ENCODE results near the gene MRPL2.
A peak's percentile ranks its signal among the peaks of the same experiment; 100 is the strongest.
"Not testable (repeated sequence)": the region's sequence is repeated elsewhere in the genome, so short reads cannot be mapped to it uniquely, and the experiment has no call there.

Gene MRPL2

DNA sequence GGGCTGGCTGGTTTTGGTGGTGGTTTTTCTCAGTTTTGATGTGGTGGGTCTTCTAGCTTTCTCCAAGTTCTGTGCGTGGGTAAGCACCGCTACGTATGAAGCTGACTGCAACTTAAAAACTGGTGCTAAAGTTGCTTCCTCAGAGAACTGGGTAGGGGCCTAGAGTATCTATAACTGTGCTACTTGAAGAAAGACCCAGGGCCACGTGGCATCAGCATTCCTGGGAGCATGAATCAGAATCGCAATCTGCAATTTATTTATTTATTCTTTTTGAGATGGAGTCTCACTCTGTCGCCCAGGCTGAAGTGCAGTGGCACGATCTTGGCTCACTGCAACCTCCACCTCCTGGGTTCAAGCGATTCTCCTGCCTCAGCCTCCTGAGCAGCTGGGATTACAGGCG lies 22.7 kb upstream of the MRPL2 start:
- not testable (repeated sequence) for DNase-seq

DNA sequence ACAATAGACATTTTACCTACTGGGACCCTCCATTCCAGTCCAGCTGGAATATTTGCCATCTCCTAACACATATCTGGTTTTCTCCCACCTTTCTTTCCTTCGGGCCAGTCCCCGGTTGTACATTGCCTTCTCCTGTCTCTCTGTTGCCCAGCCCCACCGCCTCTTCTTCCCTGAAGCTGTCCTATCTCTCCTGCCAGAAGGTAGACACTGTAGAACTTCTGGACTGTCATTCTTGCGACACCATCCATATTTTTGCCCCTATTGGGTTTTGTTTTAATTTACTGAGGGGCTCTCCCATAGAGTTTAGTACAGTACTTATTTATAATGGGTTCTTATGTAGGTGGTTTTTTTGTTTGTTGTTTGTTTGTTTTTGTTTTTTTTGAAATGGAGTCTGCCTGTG lies 21.8 kb upstream of the MRPL2 start:
- no peak for DNase-seq

DNA sequence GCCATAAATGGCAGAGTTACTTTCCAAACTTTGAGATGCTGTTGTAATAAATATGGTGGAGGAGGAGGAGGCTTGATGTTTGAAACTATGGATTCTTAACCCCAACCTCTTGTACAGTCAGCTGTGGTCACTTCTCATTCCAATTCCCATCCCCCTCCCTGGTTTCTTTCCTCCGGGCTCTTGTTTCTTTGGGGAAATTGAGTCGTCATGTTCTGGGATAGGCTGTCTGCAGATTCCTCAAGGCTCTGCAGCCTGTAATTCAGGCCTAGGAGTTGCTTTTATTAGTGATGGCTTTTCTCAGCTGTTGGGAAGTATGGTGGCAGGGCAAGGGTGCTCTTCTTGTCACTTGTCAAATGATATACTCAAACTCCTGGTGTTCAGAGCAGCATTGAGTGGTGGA lies 19.5 kb upstream of the MRPL2 start:
- no peak for DNase-seq

DNA sequence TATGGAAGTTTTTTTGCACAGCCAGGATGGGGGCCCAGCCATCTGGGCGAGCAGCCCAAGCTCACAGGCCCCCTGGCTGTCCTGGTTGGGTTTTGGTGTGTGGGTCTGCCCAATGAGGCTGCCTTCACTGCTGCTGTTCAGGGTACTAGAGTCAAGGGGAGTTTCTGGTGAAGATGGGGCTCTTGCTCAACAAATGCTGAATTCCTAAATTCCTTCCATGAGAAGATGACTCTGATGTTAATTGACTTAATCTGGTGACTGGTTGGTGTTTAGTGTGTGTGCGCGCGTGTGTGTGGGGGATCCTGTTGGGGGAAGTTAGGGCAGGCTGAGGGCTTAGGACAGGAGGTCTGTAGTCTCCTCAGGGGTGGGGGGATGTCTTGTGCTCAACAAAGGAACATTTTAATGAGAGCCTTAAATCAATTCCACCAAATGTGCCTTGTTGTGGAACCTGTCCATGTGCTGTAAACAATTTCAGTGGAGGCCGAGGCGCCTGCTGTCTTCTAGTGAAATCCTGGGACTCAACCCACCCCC lies 18.8 kb upstream of the MRPL2 start:
- no peak for DNase-seq

DNA sequence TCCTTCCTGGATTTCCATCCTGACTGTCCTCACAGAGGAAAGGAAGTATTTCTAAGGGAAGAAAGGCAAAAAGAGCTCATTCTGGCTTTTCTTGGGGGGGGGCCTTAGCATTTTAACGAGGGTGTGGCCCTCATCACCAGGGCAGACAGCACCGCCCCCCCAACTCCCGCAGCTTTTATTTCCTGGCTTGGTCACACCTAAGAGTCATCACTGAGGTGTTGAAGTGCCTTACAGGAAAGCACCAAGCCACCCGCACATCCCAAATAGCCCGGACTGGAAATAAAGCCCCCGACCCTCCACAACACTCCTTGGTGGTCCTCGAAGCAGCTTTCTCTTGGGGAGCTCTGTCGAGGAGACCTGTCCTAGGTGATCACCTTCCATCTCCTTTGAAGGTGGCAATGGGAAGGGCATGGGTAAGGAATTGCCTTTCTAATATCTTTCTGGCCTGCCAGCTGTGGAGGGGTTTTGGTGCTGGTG lies 18.1 kb upstream of the MRPL2 start:
- DNase-seq, result no peak

DNA sequence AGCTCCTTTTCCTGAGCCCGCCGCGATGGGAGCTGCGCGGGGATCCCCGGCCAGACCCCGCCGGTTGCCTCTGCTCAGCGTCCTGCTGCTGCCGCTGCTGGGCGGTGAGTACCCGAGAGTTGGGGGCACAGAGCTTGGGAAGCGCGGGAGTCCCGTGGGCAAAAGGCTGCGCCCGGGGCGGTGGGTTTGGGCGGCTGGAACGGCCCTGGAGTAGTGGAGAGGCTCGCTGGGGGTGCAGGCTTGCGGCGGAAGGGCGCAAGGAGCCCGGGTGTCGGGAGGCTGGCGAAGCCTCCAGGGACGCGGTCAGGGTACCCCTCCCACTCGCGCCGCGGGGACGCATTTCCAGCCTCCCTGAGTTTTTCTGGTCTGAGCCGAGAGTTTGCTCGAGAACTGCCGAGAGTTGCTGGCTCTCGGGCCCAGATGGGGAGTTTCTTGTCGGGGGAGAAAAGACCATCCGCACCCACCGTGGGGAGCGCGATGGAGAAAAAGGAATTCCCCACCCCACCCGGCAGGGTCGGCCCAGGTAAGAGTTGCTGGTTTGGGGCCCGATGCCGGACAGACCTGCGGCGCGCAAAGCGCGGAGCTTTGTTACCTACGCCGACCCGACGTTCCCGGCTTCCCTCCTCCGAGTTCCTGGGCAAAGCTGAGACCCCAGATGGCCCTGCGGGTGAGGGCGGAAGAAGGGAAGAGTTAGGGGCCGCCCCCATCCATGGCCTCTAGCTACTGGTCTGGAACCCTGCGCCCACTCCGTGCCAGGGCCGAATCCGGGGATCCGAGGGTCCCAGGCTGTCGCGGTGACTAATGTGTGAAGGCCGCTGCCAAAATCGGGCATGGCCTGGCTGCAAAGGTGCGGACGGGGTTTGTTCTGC lies 17.5 kb upstream of the MRPL2 start:
- no peak for DNase-seq

DNA sequence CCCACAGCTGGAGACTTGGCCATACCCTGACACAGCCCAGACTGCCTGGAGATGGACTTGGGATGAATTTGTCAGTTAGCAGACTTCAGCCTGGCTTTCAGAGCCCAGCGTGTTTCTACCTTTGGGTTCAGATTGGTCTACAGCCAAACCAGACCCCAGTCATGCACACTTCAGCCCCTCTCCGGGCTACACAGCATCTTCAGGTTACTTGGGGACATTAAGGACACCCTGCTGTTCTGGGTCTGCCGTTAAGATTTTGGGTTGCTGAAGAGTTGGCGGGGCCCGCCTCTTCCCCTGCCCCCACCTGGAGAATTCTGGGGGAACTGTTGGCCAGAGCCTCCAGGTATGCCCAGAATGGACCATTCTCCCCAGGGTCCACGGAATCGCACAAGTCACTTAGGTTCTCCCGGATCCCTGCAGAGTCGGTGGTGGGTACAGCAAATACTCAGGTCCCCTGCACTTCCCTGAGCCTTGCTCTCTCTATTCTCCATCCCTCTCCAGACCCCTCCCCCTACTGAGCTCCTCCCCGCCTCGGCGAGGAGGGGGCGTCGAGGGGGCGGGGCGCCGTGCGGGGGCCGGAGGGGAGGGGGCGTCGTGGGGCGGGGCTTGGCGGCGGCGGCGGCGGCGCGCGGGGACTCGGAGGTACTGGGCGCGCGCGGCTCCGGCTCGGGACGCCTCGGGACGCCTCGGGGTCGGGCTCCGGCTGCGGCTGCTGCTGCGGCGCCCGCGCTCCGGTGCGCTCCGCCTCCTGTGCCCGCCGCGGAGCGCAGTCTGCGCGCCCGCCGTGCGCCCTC lies 16.6 kb upstream of the MRPL2 start, which contains the start of gene PTK7:
Gene PTK7 (plus strand): TSS at position 645 of the 794 bp plus-strand sequence. CDS start 175 bp downstream, outside the sequence.
- no peak for DNase-seq

DNA sequence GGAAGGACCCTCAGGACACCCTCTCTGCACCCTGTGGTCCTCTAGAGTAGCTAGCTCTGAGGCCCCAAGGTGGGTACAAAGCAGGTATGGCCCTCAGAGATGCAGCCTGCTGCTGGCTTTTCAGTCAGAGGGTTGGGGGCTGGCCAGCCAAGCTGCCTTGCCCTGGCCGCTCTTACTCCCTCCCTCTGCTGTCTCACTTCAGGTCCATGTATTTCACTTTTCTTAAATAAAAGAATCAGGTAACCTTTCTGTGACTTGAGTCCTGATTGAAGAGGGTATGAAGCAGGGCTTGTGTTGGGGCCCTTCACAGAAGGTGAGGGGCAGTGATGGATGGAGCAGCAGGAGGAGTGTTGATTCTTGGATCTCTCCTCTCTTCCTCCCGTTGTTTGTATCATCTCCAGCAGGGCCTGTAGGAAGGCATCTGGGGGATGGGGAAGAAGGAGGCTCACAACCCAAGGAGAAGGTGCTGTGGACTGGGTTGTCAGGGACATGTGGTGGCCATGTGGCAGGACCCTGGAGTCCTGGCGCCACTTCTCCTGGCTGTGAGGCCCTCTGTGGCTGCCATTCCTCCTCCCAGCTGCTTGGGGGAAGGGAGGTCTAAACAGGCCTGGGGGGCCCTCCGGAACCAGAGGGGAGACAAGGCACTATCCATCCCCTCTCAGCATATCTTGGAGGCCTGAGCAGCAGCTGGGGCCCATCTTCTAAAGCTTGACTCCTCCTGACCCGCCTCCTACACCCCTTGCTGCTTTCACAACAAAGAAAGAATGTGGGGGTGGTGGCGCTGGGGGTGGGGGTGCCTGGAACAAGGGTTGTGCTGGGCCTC lies 15.8 kb upstream of the MRPL2 start:
- DNase-seq, result no peak

DNA sequence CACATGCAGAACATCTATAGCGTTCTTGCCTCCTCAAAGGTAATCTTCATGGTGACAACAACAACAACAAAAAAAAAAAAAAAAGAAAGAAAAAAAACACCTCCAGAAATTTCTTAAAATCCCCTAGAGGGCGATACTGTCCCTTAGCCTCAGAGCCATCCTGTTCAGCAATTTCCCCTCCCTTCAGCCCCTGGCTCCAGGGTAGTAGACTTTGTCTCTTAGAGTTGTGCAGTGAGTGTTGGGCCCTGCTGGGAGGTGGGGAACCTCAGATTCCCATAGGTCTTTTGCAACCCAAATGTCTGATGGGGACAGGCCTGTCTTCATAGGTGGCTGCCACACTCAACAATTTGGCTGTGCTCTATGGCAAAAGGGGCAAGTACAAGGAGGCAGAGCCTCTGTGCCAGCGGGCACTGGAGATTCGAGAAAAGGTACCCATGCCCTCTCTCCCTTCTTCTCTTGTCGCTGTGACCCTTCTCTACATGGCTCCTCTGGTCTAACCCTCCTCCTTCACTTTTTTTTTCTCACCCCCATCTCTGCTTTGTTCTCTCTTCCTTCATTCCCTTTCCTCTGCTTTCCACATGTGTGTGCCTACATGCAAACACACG lies 10.9 kb upstream of the MRPL2 start:
- no peak for DNase-seq

DNA sequence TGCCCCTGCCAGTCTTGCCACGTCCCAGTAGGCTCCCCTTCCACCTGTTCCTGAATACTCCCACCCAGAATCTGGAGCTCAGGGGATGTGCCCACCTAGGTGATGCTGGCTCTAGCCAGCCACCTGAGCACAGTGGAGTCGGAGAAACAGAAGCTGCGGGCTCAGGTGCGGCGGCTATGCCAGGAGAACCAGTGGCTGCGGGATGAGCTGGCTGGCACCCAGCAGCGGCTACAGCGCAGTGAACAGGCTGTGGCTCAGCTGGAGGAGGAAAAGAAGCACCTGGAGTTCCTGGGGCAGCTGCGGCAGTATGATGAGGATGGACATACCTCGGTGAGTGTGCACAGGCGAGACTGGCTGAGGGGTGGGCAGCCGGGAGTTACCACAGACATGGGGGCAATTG lies 3.6 kb upstream of the MRPL2 start:
- DNase-seq, result no peak

DNA sequence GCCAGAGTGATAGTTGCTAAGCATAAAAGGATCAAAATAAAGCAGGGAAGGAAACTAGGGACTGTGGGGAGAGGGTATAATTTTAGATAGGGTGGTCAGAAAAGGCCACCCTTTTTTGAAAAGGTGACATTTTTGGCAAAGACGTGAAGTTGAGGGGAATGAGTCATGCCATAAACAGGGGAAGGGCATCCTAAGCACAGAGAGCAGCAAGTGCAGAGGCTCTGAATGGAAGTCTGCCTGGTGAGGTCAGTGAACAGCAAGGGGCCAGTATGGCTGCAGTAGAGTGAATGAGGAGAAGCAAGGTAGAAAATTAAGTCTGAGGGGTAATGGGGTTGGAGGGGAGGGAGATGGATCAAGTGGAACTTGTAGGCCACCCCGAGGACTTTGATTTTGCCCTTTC lies 2.6 kb upstream of the MRPL2 start:
- DNase-seq, result no peak

DNA sequence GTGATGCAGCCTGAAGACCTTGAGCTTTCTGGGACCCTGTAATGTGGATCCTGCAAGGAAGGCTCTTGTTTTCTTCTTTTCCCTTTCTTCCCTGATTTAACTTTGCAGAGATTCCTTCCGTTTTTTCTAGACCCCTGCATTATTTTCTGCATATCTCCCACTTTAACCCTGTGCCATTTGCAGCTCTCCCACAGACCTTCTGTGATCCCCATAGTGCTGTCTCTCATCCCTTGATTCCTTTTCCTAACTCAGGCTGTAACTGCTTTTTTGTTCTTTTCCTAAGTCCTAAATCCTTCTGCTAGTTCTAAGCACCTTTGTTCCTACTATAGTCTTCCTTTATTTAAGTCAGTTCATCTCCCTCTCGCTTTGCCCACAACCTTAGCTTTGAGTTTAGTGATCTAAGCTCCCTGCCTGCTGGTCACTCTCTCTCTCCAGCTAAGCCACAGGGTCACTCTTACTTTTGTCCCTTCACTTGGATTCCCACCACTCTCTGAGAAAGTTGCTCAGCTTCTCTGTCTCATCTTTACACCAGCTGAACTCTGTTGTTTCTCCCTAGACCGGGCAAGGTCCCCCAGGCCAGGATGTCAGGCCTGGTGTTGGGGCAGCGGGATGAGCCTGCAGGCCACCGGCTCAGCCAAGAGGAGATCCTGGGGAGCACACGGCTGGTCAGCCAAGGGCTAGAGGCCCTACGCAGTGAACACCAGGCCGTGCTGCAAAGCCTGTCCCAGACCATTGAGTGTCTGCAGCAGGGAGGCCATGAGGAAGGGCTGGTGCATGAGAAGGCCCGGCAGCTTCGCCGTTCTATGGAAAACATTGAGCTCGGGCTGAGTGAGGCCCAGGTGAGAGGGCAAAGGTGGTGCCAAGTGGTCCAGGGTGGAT lies 1.8 kb upstream of the MRPL2 start:
- no peak for DNase-seq

DNA sequence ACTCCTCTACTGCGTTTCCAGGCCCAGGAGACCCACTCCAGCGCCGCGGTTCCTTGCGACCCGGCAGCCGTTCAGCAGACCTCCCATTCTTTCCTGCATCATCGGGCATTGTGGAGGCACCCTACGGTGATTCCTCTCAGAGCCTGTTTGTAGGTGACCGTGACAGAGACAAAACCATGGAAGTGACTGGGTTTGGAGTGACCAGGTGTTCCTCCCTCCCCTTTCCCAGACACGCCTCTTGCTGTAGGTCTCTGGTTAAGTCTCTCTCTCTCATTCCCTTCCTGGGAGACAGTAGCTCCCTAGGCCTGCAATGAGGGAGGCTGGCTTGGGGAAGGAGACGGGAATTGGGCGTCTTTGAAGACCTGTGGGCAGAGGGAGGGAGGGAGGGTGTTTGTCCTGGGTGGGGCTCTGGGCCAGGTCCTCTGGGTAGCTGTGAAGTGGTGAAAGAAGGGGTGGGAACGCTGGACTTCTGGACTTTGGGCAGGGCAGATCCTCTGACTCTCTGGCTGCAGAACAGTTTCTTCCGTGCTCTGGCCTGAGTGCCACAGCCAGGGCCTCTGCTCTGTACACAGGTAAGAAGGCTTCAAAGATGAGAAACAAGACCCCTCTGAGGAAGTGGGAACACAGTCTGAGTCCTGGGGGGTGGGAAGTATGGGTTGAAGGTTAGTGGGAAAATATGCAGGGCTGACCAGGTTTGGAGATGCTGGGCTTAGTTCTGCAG lies 960 bp upstream of the MRPL2 start:
- DNase-seq, result no peak

DNA sequence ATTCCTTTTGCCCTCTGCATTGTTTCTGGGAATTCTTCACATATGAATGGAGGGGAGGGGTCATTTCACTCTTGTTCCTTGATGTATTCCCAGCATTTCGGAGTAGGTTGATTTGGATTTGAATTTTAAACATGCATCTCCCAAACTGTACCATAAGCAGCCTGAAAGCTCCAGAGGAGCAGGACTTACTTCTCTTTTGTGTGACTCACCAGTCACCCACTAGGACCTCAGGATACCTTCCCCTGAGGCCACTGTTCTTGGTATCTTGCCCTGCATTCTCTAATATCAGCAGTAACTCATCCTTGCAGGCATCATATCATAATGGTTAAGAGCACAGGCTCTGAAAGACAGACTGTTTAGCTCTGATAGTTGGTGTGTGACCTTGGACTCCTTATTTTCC lies 703 bp downstream of the MRPL2 start:
- no peak for DNase-seq

DNA sequence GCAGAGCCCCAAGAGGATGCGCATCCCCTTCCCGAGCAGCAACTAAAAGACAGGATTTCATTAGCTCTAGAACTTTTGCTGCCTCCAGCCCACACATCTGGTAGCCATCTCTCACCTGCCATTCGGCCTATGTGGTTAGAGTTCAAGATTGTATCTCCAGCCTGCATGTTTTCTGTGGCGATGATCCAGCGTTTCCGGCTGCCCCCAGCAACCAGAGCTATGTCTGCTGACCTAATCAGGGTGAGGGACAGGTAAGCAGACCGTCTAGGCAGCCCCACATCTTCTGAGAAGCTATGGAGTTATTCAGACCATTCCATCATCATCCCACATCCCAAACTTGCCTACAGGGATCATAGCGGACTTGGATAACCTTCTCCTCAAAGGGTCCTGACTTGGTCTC lies 3.3 kb downstream of the MRPL2 start:
- DNase-seq, result no peak

DNA sequence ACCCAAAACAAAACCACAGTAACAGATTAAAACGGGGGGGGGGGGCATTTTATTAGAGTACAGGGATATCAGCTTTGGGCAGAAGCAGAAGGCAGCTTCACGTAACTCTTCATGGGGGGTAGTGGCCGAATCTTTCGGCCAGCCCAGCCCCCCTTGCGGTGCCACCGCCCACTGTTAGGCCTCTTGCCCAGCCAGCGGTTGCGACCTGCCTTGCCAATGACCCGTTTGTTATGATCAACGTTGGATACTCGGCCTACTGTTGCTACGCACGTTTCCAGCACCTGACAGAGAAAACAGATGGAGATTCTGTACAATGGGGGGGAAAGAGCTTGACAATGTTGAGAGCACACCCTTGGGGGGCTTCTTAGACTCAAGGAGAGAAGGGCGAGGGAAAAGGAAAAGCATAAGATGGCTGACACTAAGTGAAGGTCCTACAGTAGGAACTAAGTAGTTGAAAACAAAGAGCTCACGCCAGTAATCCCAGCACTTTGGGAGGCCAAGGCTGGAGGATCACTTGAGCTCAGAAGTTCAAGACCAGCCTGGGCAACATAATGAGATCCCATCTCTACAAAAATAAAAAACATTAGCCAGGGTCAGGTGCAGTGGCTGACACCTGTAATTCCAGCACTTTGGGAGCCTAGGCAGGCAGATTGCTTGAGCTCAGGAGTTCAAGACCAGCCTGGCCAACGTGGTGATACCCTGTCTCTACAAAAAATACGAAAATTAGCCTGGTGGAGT lies 4.9 kb downstream of the MRPL2 start:
- DNase-seq, result no peak

DNA sequence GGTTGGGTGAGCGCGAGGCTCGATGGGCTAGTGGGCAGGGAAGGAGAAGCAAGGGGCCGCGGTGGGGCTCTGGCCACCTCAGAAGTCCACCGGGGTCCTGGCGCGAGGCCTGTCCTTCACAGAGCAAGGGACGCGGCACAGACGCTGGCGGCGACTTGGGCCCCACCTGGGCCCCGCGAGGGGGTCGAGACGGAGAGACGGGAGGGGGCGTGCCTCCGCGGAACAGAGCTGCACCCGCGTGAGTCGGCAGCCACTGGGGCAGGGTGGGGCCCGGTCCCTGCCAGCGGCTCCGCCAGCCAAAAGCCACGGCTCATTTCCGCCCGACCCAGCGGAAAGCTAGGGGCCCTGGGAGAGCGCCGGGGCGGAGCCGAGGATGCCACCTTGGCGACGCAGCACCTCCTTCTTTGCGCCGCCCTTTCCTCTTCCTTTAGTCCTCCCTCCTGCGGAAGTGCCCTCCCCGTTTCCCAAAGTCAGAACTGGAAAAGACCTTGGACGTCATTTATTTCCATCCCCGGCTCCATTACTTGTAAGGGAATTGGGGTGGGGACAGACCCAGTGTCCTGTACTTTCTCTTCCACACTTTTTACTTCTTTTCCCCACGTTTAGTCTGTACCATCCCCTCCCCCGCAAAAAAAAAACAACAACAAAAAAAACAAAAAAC lies 5.6 kb downstream of the MRPL2 start, which contains the start of gene CUL7:
Gene CUL7 (minus strand): TSS at position 307 of the 661 bp plus-strand sequence. CDS start 1,063 bp downstream, outside the sequence.
- DNase-seq, result peak; percentile 80

DNA sequence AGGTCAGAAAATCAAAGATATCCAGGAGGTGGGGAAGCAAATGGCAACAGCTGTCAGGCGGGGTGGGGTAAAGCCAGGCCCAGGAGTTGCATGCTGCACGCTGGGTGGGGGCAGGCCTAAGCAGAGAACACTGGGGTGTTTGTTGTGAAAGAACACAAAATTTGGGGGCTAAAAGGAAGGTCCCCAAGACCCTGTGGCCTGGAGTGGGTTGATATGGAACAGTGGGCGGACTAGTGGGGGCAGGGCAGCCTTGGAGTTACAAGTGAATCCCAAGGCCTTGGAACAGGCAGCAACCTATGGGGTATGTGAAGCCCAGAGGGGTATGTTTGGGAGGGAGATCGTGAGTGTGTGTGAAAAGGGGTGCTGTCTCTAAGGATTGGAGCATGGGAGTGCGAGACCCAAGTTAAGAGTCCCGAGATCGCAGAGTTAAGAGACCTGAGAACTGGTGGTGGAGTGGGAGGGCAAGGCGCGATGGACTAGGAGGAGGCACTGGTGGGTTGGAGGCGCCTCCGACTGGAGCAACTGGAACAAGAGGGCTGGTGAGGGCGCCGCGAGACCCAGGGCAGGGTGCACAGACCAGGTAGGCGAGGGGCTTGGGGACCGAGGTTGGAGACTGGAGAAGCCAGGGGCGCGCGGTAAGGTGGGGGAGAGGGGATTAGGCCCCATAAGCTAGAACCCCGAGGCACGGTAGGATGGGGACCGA lies 6.2 kb downstream of the MRPL2 start:
- no peak for DNase-seq
